ENCODE measurements around the gene RHOU. TPM values are rescaled to one million over a fixed set of nuclear protein-coding genes. Genes with fewer than 3 reads are reported as not detected.

Gene RHOU
- total and polyA plus RNA-seq, 2 of the 13 experiments (the other 11 are each of a cell fraction or from before 2014, with no cell fraction given): 11.9 to 18.5 TPM

- no peak for TF ChIP-seq ZFP36L2 (CRISPR knock-in tag; IDR thresholded peaks at IDR 0.05)
Measured at GRCh38 chr1:228794173-228794572, 58.9 kb downstream of the RHOU start (continued).

- intact Hi-C loops (cut with micrococcal nuclease; ENCODE audit: unreplicated experiment) (no loop called here), in situ Hi-C loops (cut with HindIII; ENCODE audit: extremely low pct_ligation_motif_present, low pct_unique_long_range_greater_than_20kb) (no loop called here)
- Histone ChIP-seq H3K9me3 (ENCODE audit: low read length) (no peaks in the 10 kb centered on the region), H2AFZ (ENCODE audit: low read length) (no peak overlapping the region), H3K27ac (ENCODE audit: extremely low read length, insufficient read depth, low read length) (no peak overlapping the region), H3K79me2 (ENCODE audit: insufficient read depth, low read length) (no peaks in the 10 kb centered on the region), H3K4me2 (ENCODE audit: low read depth, low read length) (no peak overlapping the region), H3K9ac (ENCODE audit: insufficient read depth, low read depth, low read length) (no peak overlapping the region), H4K20me1 (ENCODE audit: insufficient read depth, low read length) (no peaks in the 10 kb centered on the region), H3K27me3 (ENCODE audit: control insufficient read depth in 1 of 2, insufficient read depth in 2 of 2, low read length in 2 of 2) (peaks cover 0 to 7% of the 10 kb centered on the region in 2 experiments; a peak in 2 of 5 replicates), H3K36me3 (replicated peaks in 1 of 2; ENCODE audit: control insufficient read depth in 1 of 2, insufficient read depth in 2 of 2, low read length in 2 of 2) (no peaks in the 10 kb centered on the region), H3K4me3 (replicated peaks in 1 of 3; ENCODE audit: insufficient read depth in 1 of 3, low read depth in 2 of 3, low read length in 3 of 3) (no peak overlapping the region), H3K4me1 (ENCODE audit: insufficient read depth, low read length) (peaks cover 33% of the 10 kb centered on the region)
- CTCF ChIA-PET (ENCODE audit: low intra/inter-chr PET ratio, low total read pairs): no interaction called here
- TF ChIP-seq FOXK2 (IDR thresholded peaks at IDR 0.05) (no peak), ZNF430 (CRISPR knock-in tag; IDR thresholded peaks at IDR 0.05) (no peak), ETV5 (CRISPR knock-in tag; IDR thresholded peaks at IDR 0.05; ENCODE audit: borderline replicate concordance) (no peak), RORA (CRISPR knock-in tag; IDR thresholded peaks at IDR 0.05) (no peak), AGO2 (optimal IDR thresholded peaks at IDR 0.05; ENCODE audit: low read depth, low read length) (no peak)
- POLR2A ChIA-PET: interaction anchor here (1.0 kb wide), 1 partner anchor 12 kb away, joined by 3 read pairs; no protein-coding TSS in a partner anchor
- DNase-seq (ENCODE audit: low spot score) (no peak), FAIRE-seq (no peak), ATAC-seq (no peak)
- WGBS (ENCODE audit: low lambda C conversion rate): 58% methylated on average over 5 of the region's 5 CpGs
- no TSS peak for BruUV-seq (replicated peaks)
Measured at GRCh38 chr1:228794810-228795209, 59.5 kb downstream of the RHOU start.

DNA sequence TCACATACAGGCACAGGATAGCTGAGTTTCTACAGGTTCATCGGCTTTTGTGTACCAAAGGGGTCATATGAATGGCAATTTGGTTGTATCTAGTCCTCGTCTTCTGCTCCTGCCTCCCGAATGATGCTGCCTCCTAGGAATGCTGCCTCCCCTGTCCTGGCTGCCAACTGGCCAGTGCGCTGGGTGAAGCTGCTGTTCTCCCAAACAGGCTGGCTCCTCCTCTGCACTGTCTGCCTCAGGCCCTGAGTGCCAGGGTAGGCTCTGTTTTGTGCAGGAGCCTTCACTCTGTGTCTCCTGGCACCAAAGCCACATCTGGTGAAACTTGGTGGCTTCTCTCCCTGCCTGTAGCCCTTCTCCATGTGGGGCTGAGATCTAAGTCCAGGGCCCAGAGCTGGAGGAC is 60.3 kb downstream of the RHOU start:
- CTCF ChIA-PET (ENCODE audit: low intra/inter-chr PET ratio, low total read pairs): no interaction called here
- 60% methylated on average over 1 of the region's 4 CpGs for WGBS (ENCODE audit: low lambda C conversion rate)
- TF ChIP-seq ZNF34 (CRISPR knock-in tag; IDR thresholded peaks at IDR 0.05; ENCODE audit: borderline replicate concordance): no peak
- TF ChIP-seq, protein P1, sequence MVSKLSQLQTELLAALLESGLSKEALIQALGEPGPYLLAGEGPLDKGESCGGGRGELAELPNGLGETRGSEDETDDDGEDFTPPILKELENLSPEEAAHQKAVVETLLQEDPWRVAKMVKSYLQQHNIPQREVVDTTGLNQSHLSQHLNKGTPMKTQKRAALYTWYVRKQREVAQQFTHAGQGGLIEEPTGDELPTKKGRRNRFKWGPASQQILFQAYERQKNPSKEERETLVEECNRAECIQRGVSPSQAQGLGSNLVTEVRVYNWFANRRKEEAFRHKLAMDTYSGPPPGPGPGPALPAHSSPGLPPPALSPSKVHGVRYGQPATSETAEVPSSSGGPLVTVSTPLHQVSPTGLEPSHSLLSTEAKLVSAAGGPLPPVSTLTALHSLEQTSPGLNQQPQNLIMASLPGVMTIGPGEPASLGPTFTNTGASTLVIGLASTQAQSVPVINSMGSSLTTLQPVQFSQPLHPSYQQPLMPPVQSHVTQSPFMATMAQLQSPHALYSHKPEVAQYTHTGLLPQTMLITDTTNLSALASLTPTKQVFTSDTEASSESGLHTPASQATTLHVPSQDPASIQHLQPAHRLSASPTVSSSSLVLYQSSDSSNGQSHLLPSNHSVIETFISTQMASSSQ (IDR thresholded peaks at IDR 0.05; ENCODE audit: low read depth): no peak
- TF ChIP-seq, protein P1 (CRISPR knock-in tag; IDR thresholded peaks at IDR 0.05; ENCODE audit: borderline replicate concordance): no peak
- TF ChIP-seq NR1H2 (CRISPR knock-in tag; IDR thresholded peaks at IDR 0.05; ENCODE audit: borderline replicate concordance, low read depth): no peak
- no peak for TF ChIP-seq ZNF18 (CRISPR knock-in tag; IDR thresholded peaks at IDR 0.05; ENCODE audit: insufficient replicate concordance)
- TF ChIP-seq NFIB (CRISPR knock-in tag; IDR thresholded peaks at IDR 0.05; ENCODE audit: borderline replicate concordance): no peak

More for the DNA sequence above, 60.3 kb downstream of the RHOU start:
- FAIRE-seq (no peak), ATAC-seq (no peak; the same call in 2 of the 3 replicates), DNase-seq (ENCODE audit: low spot score) (no peak)
- intact Hi-C loops (cut with micrococcal nuclease; ENCODE audit: unreplicated experiment): no loop called here
- BruUV-seq (replicated peaks): no TSS peak
- Histone ChIP-seq H2AFZ (ENCODE audit: low read length) (no peak overlapping the region), H4K20me1 (ENCODE audit: insufficient read depth, low read length) (no peaks in the 10 kb centered on the region), H3K36me3 (replicated peaks in 1 of 2; ENCODE audit: control insufficient read depth in 1 of 2, insufficient read depth in 2 of 2, low read length in 2 of 2) (no peaks in the 10 kb centered on the region), H3K9ac (ENCODE audit: insufficient read depth, low read depth, low read length) (no peak overlapping the region), H3K9me3 (ENCODE audit: low read length) (no peaks in the 10 kb centered on the region), H3K4me1 (ENCODE audit: insufficient read depth, low read length) (peaks cover 35% of the 10 kb centered on the region), H3K4me3 (replicated peaks in 1 of 3; ENCODE audit: insufficient read depth in 1 of 3, low read depth in 2 of 3, low read length in 3 of 3) (no peak overlapping the region), H3K27ac (ENCODE audit: extremely low read length, insufficient read depth, low read length) (no peak overlapping the region), H3K27me3 (ENCODE audit: control insufficient read depth in 1 of 2, insufficient read depth in 2 of 2, low read length in 2 of 2) (peaks cover 0 to 6% of the 10 kb centered on the region in 2 experiments; a peak in 2 of 5 replicates), H3K79me2 (ENCODE audit: insufficient read depth, low read length) (no peaks in the 10 kb centered on the region), H3K4me2 (ENCODE audit: low read depth, low read length) (no peak overlapping the region)
- in situ Hi-C loops (cut with HindIII; ENCODE audit: extremely low pct_ligation_motif_present, low pct_unique_long_range_greater_than_20kb): no loop called here
- POLR2A ChIA-PET: no interaction called here

Data from HepG2 (cell line).